Measurements from ENCODE around the gene RHOBTB3.

DNA sequence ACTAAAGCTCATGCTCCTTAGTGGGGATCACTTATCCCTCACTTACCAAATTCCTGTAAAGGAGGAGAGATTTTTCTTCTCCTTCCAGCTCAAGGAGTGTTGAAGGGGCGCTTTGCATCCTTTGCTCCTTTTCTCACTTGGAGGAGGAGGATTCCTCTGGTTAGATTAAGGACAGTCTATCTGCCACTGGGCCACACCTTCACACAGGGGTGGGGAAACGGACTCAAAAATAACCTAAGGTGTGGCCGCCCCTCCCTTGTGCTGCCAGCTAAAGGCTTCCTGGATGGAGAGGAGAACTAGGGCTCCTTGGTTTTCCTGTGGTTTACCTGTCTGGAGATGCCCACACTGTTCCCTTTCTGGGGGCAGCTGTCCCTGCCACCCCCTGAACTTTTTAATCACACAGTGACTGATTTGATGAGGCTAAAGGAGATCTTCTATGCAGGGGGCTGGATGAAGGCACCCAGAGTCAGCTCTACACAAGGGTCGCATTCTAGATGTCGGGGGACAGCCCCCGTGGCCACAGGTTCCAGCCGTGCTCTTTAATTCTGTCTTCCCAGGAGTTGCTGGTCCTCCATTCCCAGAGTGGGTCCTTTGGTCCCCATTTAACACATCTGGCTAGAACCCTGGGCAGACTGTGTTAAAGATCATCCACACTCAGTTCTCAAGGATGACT lies 77.0 kb downstream of the RHOBTB3 start:
- TF ChIP-seq POLR2A (IDR thresholded peaks at IDR 0.05; ENCODE audit: borderline replicate concordance, extremely low read depth, insufficient read depth, insufficient read length) (no peak), POLR2AphosphoS5 (IDR thresholded peaks at IDR 0.05; ENCODE audit: low read depth, low read length) (no peak), EZH2phosphoT487 (IDR thresholded peaks at IDR 0.05; ENCODE audit: borderline replicate concordance) (no peak), EZH2 (IDR thresholded peaks at IDR 0.05) (no peak), ZBTB33 (IDR thresholded peaks at IDR 0.05; ENCODE audit: extremely low read depth, insufficient replicate concordance, low read length) (no peak), ZFX (IDR thresholded peaks at IDR 0.05) (no peak), ELF1 (IDR thresholded peaks at IDR 0.05; ENCODE audit: borderline replicate concordance, low read depth) (no peak), RAD21 (IDR thresholded peaks at IDR 0.05; ENCODE audit: low read depth) (no peak), TCF7L2 (IDR thresholded peaks at IDR 0.05; ENCODE audit: borderline replicate concordance, extremely low read depth, insufficient read depth, insufficient read length) (no peak), YY1 (IDR thresholded peaks at IDR 0.05; ENCODE audit: extremely low read depth, insufficient replicate concordance, low read depth, low read length) (no peak), JUND (IDR thresholded peaks at IDR 0.05) (no peak), EGR1 (IDR thresholded peaks at IDR 0.05; ENCODE audit: low read depth) (no peak)
- TF ChIP-seq, protein P1, sequence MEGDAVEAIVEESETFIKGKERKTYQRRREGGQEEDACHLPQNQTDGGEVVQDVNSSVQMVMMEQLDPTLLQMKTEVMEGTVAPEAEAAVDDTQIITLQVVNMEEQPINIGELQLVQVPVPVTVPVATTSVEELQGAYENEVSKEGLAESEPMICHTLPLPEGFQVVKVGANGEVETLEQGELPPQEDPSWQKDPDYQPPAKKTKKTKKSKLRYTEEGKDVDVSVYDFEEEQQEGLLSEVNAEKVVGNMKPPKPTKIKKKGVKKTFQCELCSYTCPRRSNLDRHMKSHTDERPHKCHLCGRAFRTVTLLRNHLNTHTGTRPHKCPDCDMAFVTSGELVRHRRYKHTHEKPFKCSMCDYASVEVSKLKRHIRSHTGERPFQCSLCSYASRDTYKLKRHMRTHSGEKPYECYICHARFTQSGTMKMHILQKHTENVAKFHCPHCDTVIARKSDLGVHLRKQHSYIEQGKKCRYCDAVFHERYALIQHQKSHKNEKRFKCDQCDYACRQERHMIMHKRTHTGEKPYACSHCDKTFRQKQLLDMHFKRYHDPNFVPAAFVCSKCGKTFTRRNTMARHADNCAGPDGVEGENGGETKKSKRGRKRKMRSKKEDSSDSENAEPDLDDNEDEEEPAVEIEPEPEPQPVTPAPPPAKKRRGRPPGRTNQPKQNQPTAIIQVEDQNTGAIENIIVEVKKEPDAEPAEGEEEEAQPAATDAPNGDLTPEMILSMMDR (IDR thresholded peaks at IDR 0.05 in 2 of 3, conservative IDR thresholded peaks at IDR 0.05 in 1 of 3; ENCODE audit: borderline replicate concordance in 1 of 3, insufficient read depth in 1 of 3, low read depth in 2 of 3, low read length in 2 of 3), result no peak
- TF ChIP-seq, protein P2, sequence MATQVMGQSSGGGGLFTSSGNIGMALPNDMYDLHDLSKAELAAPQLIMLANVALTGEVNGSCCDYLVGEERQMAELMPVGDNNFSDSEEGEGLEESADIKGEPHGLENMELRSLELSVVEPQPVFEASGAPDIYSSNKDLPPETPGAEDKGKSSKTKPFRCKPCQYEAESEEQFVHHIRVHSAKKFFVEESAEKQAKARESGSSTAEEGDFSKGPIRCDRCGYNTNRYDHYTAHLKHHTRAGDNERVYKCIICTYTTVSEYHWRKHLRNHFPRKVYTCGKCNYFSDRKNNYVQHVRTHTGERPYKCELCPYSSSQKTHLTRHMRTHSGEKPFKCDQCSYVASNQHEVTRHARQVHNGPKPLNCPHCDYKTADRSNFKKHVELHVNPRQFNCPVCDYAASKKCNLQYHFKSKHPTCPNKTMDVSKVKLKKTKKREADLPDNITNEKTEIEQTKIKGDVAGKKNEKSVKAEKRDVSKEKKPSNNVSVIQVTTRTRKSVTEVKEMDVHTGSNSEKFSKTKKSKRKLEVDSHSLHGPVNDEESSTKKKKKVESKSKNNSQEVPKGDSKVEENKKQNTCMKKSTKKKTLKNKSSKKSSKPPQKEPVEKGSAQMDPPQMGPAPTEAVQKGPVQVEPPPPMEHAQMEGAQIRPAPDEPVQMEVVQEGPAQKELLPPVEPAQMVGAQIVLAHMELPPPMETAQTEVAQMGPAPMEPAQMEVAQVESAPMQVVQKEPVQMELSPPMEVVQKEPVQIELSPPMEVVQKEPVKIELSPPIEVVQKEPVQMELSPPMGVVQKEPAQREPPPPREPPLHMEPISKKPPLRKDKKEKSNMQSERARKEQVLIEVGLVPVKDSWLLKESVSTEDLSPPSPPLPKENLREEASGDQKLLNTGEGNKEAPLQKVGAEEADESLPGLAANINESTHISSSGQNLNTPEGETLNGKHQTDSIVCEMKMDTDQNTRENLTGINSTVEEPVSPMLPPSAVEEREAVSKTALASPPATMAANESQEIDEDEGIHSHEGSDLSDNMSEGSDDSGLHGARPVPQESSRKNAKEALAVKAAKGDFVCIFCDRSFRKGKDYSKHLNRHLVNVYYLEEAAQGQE (IDR thresholded peaks at IDR 0.05; ENCODE audit: low read depth), result no peak
